T1000 (cell line): ENCODE measurements around the gene TLE6.
"Not testable (repeated sequence)": the region's sequence is repeated elsewhere in the genome, so short reads cannot be mapped to it uniquely, and the experiment has no call there.

Source experiments
- DNase-seq: peaks from one replicate; lab custom pipeline; 2025; ENCODE audit warnings: mixed read lengths; lab: John Stamatoyannopoulos, UW

The TLE6 gene

GRCh38 chr19:3004522-3004921 lies 27.2 kb downstream of the TLE6 start:
- DNase-seq, result no peak

GRCh38 chr19:3005345-3005744 lies 28.0 kb downstream of the TLE6 start:
- no peak for DNase-seq

GRCh38 chr19:3006075-3006767 lies 28.9 kb downstream of the TLE6 start:
- DNase-seq, result no peak

- DNase-seq, result no peak
Observed at GRCh38 chr19:3007975-3008374, 30.6 kb downstream of the TLE6 start.

- DNase-seq, result no peak
Observed at GRCh38 chr19:3008994-3009393, 31.6 kb downstream of the TLE6 start.

GRCh38 chr19:3010871-3011270 lies 33.5 kb downstream of the TLE6 start:
- no peak for DNase-seq

- not testable (repeated sequence) for DNase-seq
Observed at GRCh38 chr19:3012059-3012458, 34.7 kb downstream of the TLE6 start.

GRCh38 chr19:3012621-3013262 lies 35.4 kb downstream of the TLE6 start:
- no peak for DNase-seq

- no peak for DNase-seq
Observed at GRCh38 chr19:3013263-3013725, 35.9 kb downstream of the TLE6 start.

GRCh38 chr19:3014135-3014534 lies 36.8 kb downstream of the TLE6 start:
- no peak for DNase-seq

GRCh38 chr19:3015126-3016057 lies 38.0 kb downstream of the TLE6 start:
- DNase-seq, result no peak

- no peak for DNase-seq
Observed at GRCh38 chr19:3017923-3018322, 40.6 kb downstream of the TLE6 start.

GRCh38 chr19:3019211-3019854 lies 42.0 kb downstream of the TLE6 start:
- no peak for DNase-seq

GRCh38 chr19:3020321-3020960 lies 43.1 kb downstream of the TLE6 start:
- DNase-seq, result no peak

- no peak for DNase-seq
Observed at GRCh38 chr19:3024509-3024869, 47.1 kb downstream of the TLE6 start.

GRCh38 chr19:3024870-3025548 lies 47.6 kb downstream of the TLE6 start:
- no peak for DNase-seq

- DNase-seq, result no peak
Observed at GRCh38 chr19:3025549-3025886, 48.2 kb downstream of the TLE6 start.

GRCh38 chr19:3026768-3027167 lies 49.4 kb downstream of the TLE6 start:
- DNase-seq, result no peak

- no peak for DNase-seq
Observed at GRCh38 chr19:3027292-3027691, 49.9 kb downstream of the TLE6 start.

GRCh38 chr19:3027981-3028304 lies 50.6 kb downstream of the TLE6 start:
- DNase-seq, result no peak

GRCh38 chr19:3028305-3029064 lies 51.1 kb downstream of the TLE6 start:
- no peak for DNase-seq
